H1 (cell line): ENCODE results near the gene MYD88. TPM values are rescaled to one million over a fixed set of nuclear protein-coding genes. Genes with fewer than 3 reads are reported as not detected.

Experiments used
- CTCF ChIA-PET: fragments of 300-600 bp; sonication (Branson Sonifier 250); formaldehyde crosslinking; loops from one replicate; lab custom pipeline; 2021; ENCODE audit not compliant: partially characterized antibody; lab: Charles Lee
- POLR2A ChIA-PET: fragments of 300-600 bp; sonication (Branson Sonifier 250); formaldehyde crosslinking; loops from one replicate; lab custom pipeline; 2021; ENCODE audit warnings: inconsistent platforms; ENCODE audit not compliant: partially characterized antibody; lab: Charles Lee
- DNase-seq, 2 experiments: peaks; one replicate each; pipeline versions ENCODE4 v3.0.0 to v3.0.0-alpha.2; 2010 to 2022; ENCODE audit warnings: low spot score in 2 of 2, low read depth in 1 of 2, mixed read lengths in 1 of 2
- FAIRE-seq: peaks from 2 replicates; lab custom pipeline; 2011; peaks lifted over from hg19 to GRCh38; lab: Jason Lieb, UNC
- H2AFZ ChIP-seq: 2 replicates; pipeline ENCODE4 v1.8.1; 2012; ENCODE audit warnings: low read length, inconsistent platforms
- H2AK5ac ChIP-seq: 2 replicates; pipeline ENCODE4 v1.6.1; 2013; ENCODE audit warnings: low read depth, low read length
- H2BK120ac ChIP-seq: replicated peaks from 2 replicates; pipeline ENCODE3; 2013; ENCODE audit warnings: low read depth, low read length, inconsistent platforms
- H2BK12ac ChIP-seq: 2 replicates; pipeline ENCODE4 v1.6.1; 2013; ENCODE audit warnings: low read depth, low read length
- H2BK15ac ChIP-seq: 2 replicates; pipeline ENCODE4 v1.6.1; 2013; ENCODE audit warnings: low read length
- H2BK20ac ChIP-seq: 2 replicates; pipeline ENCODE4 v1.6.1; 2013; ENCODE audit warnings: low read length
- H2BK5ac ChIP-seq: 2 replicates; pipeline ENCODE4 v1.6.1; 2013; ENCODE audit warnings: low read depth, low read length
- H3K14ac ChIP-seq: 2 replicates; pipeline ENCODE4 v1.6.1; 2013; ENCODE audit warnings: inconsistent platforms; ENCODE audit not compliant: insufficient read length
- H3K18ac ChIP-seq: 2 replicates; pipeline ENCODE4 v1.6.1; 2013; ENCODE audit warnings: low read length; ENCODE audit errors: extremely low read depth
- H3K23ac ChIP-seq: 2 replicates; pipeline ENCODE4 v1.6.1; 2013; ENCODE audit warnings: inconsistent platforms; ENCODE audit not compliant: insufficient read length
- H3K23me2 ChIP-seq: 2 replicates; pipeline ENCODE4 v1.6.1; 2013; ENCODE audit warnings: low read depth, low read length
- H3K27ac ChIP-seq: 2 replicates; pipeline ENCODE4 v1.6.1; 2011; ENCODE audit warnings: low read depth, low read length, inconsistent platforms
- H3K27me3 ChIP-seq, 4 experiments: replicated peaks in 1 of 4; 1 replicate in 1 of 4; 2 replicates in 3 of 4; pipeline versions ENCODE4 v1.6.1 to v1.8.1; 2011 to 2013; ENCODE audit warnings: low read length in 3 of 4, mild to moderate bottlenecking in 3 of 4, inconsistent platforms in 2 of 4, mixed read lengths in 2 of 4, moderate library complexity in 1 of 4; ENCODE audit not compliant: control insufficient read depth in 3 of 4, insufficient read depth in 3 of 4; ENCODE audit errors: extremely low read depth in 1 of 4
- H3K36me3 ChIP-seq, 4 experiments: 2 replicates each; pipeline versions ENCODE4 v1.6.1 to v1.8.1; 2011 to 2013; ENCODE audit warnings: mild to moderate bottlenecking in 4 of 4, low read length in 3 of 4, moderate library complexity in 2 of 4, control low read depth in 1 of 4, inconsistent platforms in 1 of 4; ENCODE audit not compliant: insufficient read depth in 4 of 4, control insufficient read depth in 2 of 4
- H3K4ac ChIP-seq: replicated peaks from 2 replicates; pipeline ENCODE3; 2013; ENCODE audit warnings: low read length, low read depth, mixed read lengths, inconsistent platforms; ENCODE audit not compliant: insufficient read length
- H3K4me1 ChIP-seq, 4 experiments: replicated peaks in 1 of 4; 1 replicate in 1 of 4; 2 replicates in 3 of 4; pipeline versions ENCODE4 v1.6.1 to v1.8.1; 2011 to 2013; ENCODE audit warnings: low read length in 3 of 4, inconsistent platforms in 2 of 4, mixed read lengths in 1 of 4; ENCODE audit not compliant: insufficient read depth in 4 of 4, control insufficient read depth in 3 of 4
- H3K4me2 ChIP-seq, 2 experiments: 2 replicates each; pipeline versions ENCODE4 v1.6.1 to v1.8.1; 2011 to 2013; ENCODE audit warnings: low read depth in 2 of 2, low read length in 2 of 2, control low read depth in 1 of 2, inconsistent platforms in 1 of 2, mild to moderate bottlenecking in 1 of 2; ENCODE audit not compliant: insufficient read depth in 1 of 2
- H3K4me3 ChIP-seq, 4 experiments: fragments of 200-600, 300-600 bp in 1 of 4; sonication (generic), shearing (Covaris generic), sonication (Bioruptor Twin) in 1 of 4; 2 replicates each; pipeline versions ENCODE4 v1.5.1 to v1.8.1; 2011 to 2016; ENCODE audit warnings: low read length in 4 of 4, low read depth in 3 of 4, control low read depth in 2 of 4, inconsistent platforms in 2 of 4, mild to moderate bottlenecking in 2 of 4, mixed read lengths in 1 of 4, moderate library complexity in 1 of 4; ENCODE audit not compliant: insufficient read depth in 2 of 4; ENCODE audit errors: extremely low read depth in 1 of 4
- H3K56ac ChIP-seq: replicated peaks from 2 replicates; pipeline ENCODE3; 2013; ENCODE audit warnings: low read depth, mild to moderate bottlenecking, mixed read lengths, low read length, inconsistent platforms; ENCODE audit not compliant: insufficient read length
- H3K79me1 ChIP-seq: 2 replicates; pipeline ENCODE4 v1.6.1; 2013; ENCODE audit warnings: low read depth, low read length, control low read depth
- H3K79me2 ChIP-seq, 2 experiments: 2 replicates each; pipeline versions ENCODE4 v1.6.1 to v1.8.1; 2012 to 2013; ENCODE audit warnings: low read length in 2 of 2, mild to moderate bottlenecking in 2 of 2, inconsistent platforms in 1 of 2; ENCODE audit not compliant: insufficient read depth in 2 of 2, control insufficient read depth in 1 of 2
- H3K9ac ChIP-seq, 4 experiments: replicated peaks in 1 of 4; 1 replicate in 1 of 4; 2 replicates in 3 of 4; pipeline versions ENCODE4 v1.6.1 to v1.8.1; 2011 to 2013; ENCODE audit warnings: low read depth in 3 of 4, low read length in 3 of 4, control low read depth in 2 of 4, mild to moderate bottlenecking in 2 of 4, moderate library complexity in 2 of 4, inconsistent platforms in 1 of 4; ENCODE audit errors: extremely low read depth in 1 of 4
- H3K9me3 ChIP-seq, 2 experiments: 2 replicates each; pipeline versions ENCODE4 v1.6.1 to v1.8.1; 2012 to 2013; ENCODE audit warnings: mild to moderate bottlenecking in 2 of 2, moderate library complexity in 2 of 2, control low read depth in 1 of 2, inconsistent platforms in 1 of 2, low read depth in 1 of 2, low read length in 1 of 2, mixed read lengths in 1 of 2; ENCODE audit not compliant: insufficient read depth in 2 of 2
- H4K20me1 ChIP-seq, 2 experiments: replicated peaks in 1 of 2; 2 replicates each; pipeline versions ENCODE3 to v1.8.1; 2011 to 2013; ENCODE audit warnings: inconsistent platforms in 2 of 2, low read length in 2 of 2, mild to moderate bottlenecking in 1 of 2; ENCODE audit not compliant: insufficient read depth in 2 of 2, control insufficient read depth in 1 of 2
- H4K5ac ChIP-seq: 2 replicates; pipeline ENCODE4 v1.6.1; 2013; ENCODE audit warnings: low read length, low read depth, mixed read lengths, inconsistent platforms; ENCODE audit not compliant: insufficient read length
- H4K8ac ChIP-seq: 2 replicates; pipeline ENCODE4 v1.8.0; 2013; ENCODE audit warnings: mild to moderate bottlenecking, moderate library complexity, low read length, inconsistent platforms; ENCODE audit not compliant: insufficient read depth; ENCODE audit errors: extremely low read depth
- H4K91ac ChIP-seq: replicated peaks from 2 replicates; pipeline ENCODE3; 2013; ENCODE audit warnings: low read length, mixed read lengths, inconsistent platforms; ENCODE audit not compliant: insufficient read length
- CHD1 ChIP-seq: IDR thresholded peaks from 2 replicates; pipeline ENCODE4 v1.6.1; 2012; ENCODE audit warnings: low read depth, low read length, improper control_type of control experiment
- KDM4A ChIP-seq: IDR thresholded peaks from one replicate; pipeline ENCODE4 v1.7.1; 2012; ENCODE audit warnings: low read depth, mild to moderate bottlenecking, moderate library complexity, low read length, inconsistent platforms; ENCODE audit not compliant: severe bottlenecking
- POLR2AphosphoS5 ChIP-seq: IDR thresholded peaks from 2 replicates; pipeline ENCODE4 v1.6.1; 2011; ENCODE audit warnings: low read depth, low read length
- SP2 ChIP-seq: IDR thresholded peaks from 2 replicates; pipeline ENCODE4 v1.6.1; 2012; ENCODE audit warnings: mild to moderate bottlenecking, low read length, inconsistent platforms
- SP4 ChIP-seq: IDR thresholded peaks from 2 replicates; pipeline ENCODE4 v1.6.1; 2012; ENCODE audit warnings: low read length, inconsistent platforms
- SUZ12 ChIP-seq: fragments of 200-600 bp; sonication (generic); IDR thresholded peaks from 2 replicates; pipeline ENCODE4 v1.6.1; 2012; ENCODE audit warnings: mild to moderate bottlenecking, inconsistent platforms, low read length, moderate library complexity, mixed read lengths
- TAF7 ChIP-seq: optimal IDR thresholded peaks from 2 replicates; pipeline ENCODE3; 2011; ENCODE audit warnings: low read depth, mild to moderate bottlenecking, inconsistent platforms, low read length, moderate library complexity, borderline replicate concordance
- TBP ChIP-seq: IDR thresholded peaks from 2 replicates; pipeline ENCODE4 v1.6.1; 2011; ENCODE audit warnings: low read depth, low read length, improper control_type of control experiment
- WGBS, 2 experiments: shearing (Covaris generic) in 1 of 2; methylation state at CpG; one replicate each; pipeline versions ENCODE4 v1.1.6 to v1.1.7; 2013 to 2015; ENCODE audit warnings: low lambda C conversion rate in 2 of 2, mixed read lengths in 2 of 2, inconsistent platforms in 1 of 2, low coverage in 1 of 2, missing lambda C conversion rate in 1 of 2; ENCODE audit not compliant: insufficient replicate concordance in 2 of 2, insufficient coverage in 1 of 2, insufficient read length in 1 of 2; ENCODE audit errors: extremely low coverage in 1 of 2, missing lambda C conversion rate in 1 of 2; 5-methylcytosine and 5-hydroxymethylcytosine counted together
- polyA plus RNA-seq, 7 experiments: library from polyadenylated mRNA; depleted of rRNA in 3 of 7; stranded (reverse) in 5 of 7; unstranded in 2 of 7; fragments of >200 nt in 5 of 7; fragments of 200-250 nt in 2 of 7; gene quantifications; 1 replicate in 5 of 7; 2 replicates in 1 of 7; 4 replicates in 1 of 7; pipeline versions ENCODE4 v1.2.1 to v1.2.3, GENCODE V29; 2011 to 2013; ENCODE audit warnings: missing spikeins in 2 of 7, mixed read lengths in 2 of 7
- total RNA-seq: library from RNA; stranded (reverse); fragmentation: NEBNext Ultra II Directional; extraction: Animal tissue kit (Norgen Biotek cat#: 25700); gene quantifications from 2 replicates; pipeline ENCODE4 v1.2.1, GENCODE V29; 2021

MYD88 gene
- total and polyA plus RNA-seq, 2 of the 8 experiments (the other 6 are each of a cell fraction or from before 2014, with no cell fraction given): 22.1 to 22.5 TPM

GRCh38 chr3:38120693-38121450 lies 17.6 kb upstream of the MYD88 start:
- Histone ChIP-seq H3K14ac (no peak overlapping the region), H3K4me1 (no peaks in the 10 kb centered on the region), H3K4ac (no peak overlapping the region), H3K36me3 (peaks cover 9 to 29% (median 21%) of the 10 kb centered on the region in 4 experiments), H3K4me3 (no peak overlapping the region), H3K18ac (no peak overlapping the region), H4K8ac (no peak overlapping the region), H3K56ac (no peak overlapping the region), H2BK20ac (no peak overlapping the region), H3K27me3 (no peaks in the 10 kb centered on the region), H3K23me2 (no peaks in the 10 kb centered on the region), H4K20me1 (peaks cover under 1 to 14% of the 10 kb centered on the region in 2 experiments), H4K91ac (no peak overlapping the region), H2AFZ (no peak overlapping the region), H3K23ac (no peak overlapping the region), H2BK5ac (no peak overlapping the region), H2BK120ac (no peak overlapping the region), H3K79me1 (no peaks in the 10 kb centered on the region), H2BK12ac (no peak overlapping the region), H4K5ac (no peak overlapping the region), H3K9me3 (no peaks in the 10 kb centered on the region; a peak in 1 of 4 replicates), H3K4me2 (no peak overlapping the region), H3K27ac (no peak overlapping the region), H3K9ac (no peak overlapping the region), H2AK5ac (no peak overlapping the region), H3K79me2 (no peaks in the 10 kb centered on the region), H2BK15ac (no peak overlapping the region)
- DNase-seq (no peak), FAIRE-seq (no peak)
- TF ChIP-seq KDM4A: no peak
- TF ChIP-seq SP4: no peak
- TF ChIP-seq SUZ12: no peak
- no peak for TF ChIP-seq CHD1
- no peak for TF ChIP-seq SP2
- no peak for TF ChIP-seq TAF7
- no peak for TF ChIP-seq POLR2AphosphoS5
- no peak for TF ChIP-seq TBP
- CTCF ChIA-PET: interaction anchor here (1.1 to 8.8 kb wide), 6 partner anchors 9 to 161 kb away, joined by 3 to 105 read pairs (median 24); partner anchors contain the start of gene SLC22A14
- 91% methylated on average over 11 of the region's 11 CpGs; no CpG with 5 or more reads in 1 of the 2 experiments for WGBS, 2 experiments
- POLR2A ChIA-PET: interaction anchor here (0.8 to 4.2 kb wide), 6 partner anchors 9 to 158 kb away, joined by 3 to 20 read pairs (median 4); partner anchors contain the start of gene OXSR1
